NCI-H146 treated with DMSO at 0.1 percent for 48 hours (cell line): ENCODE measurements around the gene APOM.

ENCODE experiments used
- DNase-seq: peaks from one replicate; lab custom pipeline; 2025; ENCODE audit not compliant: unreplicated experiment; lab: John Stamatoyannopoulos, UW

APOM gene

GRCh38 chr6:31657406-31658157, 1.9 kb downstream of the APOM start:
- DNase-seq, result no peak

- no peak for DNase-seq
Measured at GRCh38 chr6:31658158-31658688, 2.5 kb downstream of the APOM start.

- no peak for DNase-seq
Measured at GRCh38 chr6:31658983-31659648, 3.4 kb downstream of the APOM start.

- no peak for DNase-seq
Measured at GRCh38 chr6:31659649-31660380, 4.1 kb downstream of the APOM start.

- peak; percentile 61 for DNase-seq
Measured at GRCh38 chr6:31660381-31661261, 4.9 kb downstream of the APOM start, which contains the start of gene C6orf47. TSS of gene C6orf47 (minus strand) at chr6:31660778. CDS start at chr6:31659947, 831 bp downstream.

- DNase-seq, result no peak
Measured at GRCh38 chr6:31661262-31662123, 5.8 kb downstream of the APOM start.

- no peak for DNase-seq
Measured at GRCh38 chr6:31662124-31662723, 6.5 kb downstream of the APOM start.

- no peak for DNase-seq
Measured at GRCh38 chr6:31663126-31663960, 7.6 kb downstream of the APOM start.

- DNase-seq, result no peak
Measured at GRCh38 chr6:31663961-31664789, 8.5 kb downstream of the APOM start.

GRCh38 chr6:31664790-31665500, 9.3 kb downstream of the APOM start, which contains the start of gene GPANK1:
TSS of gene GPANK1 (minus strand) at chr6:31664997. CDS start at chr6:31664478, 519 bp downstream.
- peak; percentile 80 for DNase-seq

GRCh38 chr6:31665501-31666336, 10.0 kb downstream of the APOM start, which contains the start of gene CSNK2B:
TSS of gene CSNK2B (plus strand) at chr6:31666080. CDS start at chr6:31666832, 752 bp downstream.
- DNase-seq, result peak; percentile 96

- no peak for DNase-seq
Measured at GRCh38 chr6:31666337-31666965, 10.8 kb downstream of the APOM start.

- DNase-seq, result no peak
Measured at GRCh38 chr6:31669676-31670075, 14.0 kb downstream of the APOM start, which contains the start of gene LY6G5B. TSS of gene LY6G5B (plus strand) at chr6:31669976. CDS start at chr6:31670951, 975 bp downstream.

GRCh38 chr6:31676322-31676903, 20.7 kb downstream of the APOM start:
- DNase-seq, result no peak

- DNase-seq, result no peak
Measured at GRCh38 chr6:31676904-31677303, 21.2 kb downstream of the APOM start.
